ENCODE results near the gene ALG9. TPM values are rescaled to one million over a fixed set of nuclear protein-coding genes. Genes with fewer than 3 reads are reported as not detected.

ALG9 gene
- total and polyA plus RNA-seq, 2 donors (not counting 3 experiments of a cell fraction or from before 2014, with no cell fraction given) = 29.1 to 29.4 TPM

GRCh38 chr11:111762981-111763643, 108.3 kb downstream of the ALG9 start:
- Histone ChIP-seq H3K79me2 (ENCODE audit: control insufficient read depth, insufficient read depth, low read length) (peaks cover 12% of the 10 kb centered on the region), H3K27ac (ENCODE audit: insufficient read depth, low read depth, low read length) (no peak overlapping the region), H4K20me1 (replicated peaks; ENCODE audit: control insufficient read depth, extremely low read depth, insufficient read depth, low read length) (no peaks in the 10 kb centered on the region), H3K27me3 (ENCODE audit: control insufficient read depth in 2 of 2, insufficient read depth in 2 of 2, low read length in 2 of 2) (no peaks in the 10 kb centered on the region), H3K9me1 (replicated peaks; ENCODE audit: control insufficient read depth, extremely low read depth, insufficient read depth, low read length) (no peaks in the 10 kb centered on the region), H3K4me2 (ENCODE audit: insufficient read depth, low read length) (no peak overlapping the region), H3K36me3 (ENCODE audit: control insufficient read depth in 2 of 2, extremely low read depth in 1 of 2, insufficient read depth in 2 of 2, low read length in 2 of 2) (peaks cover 6 to 17% of the 10 kb centered on the region in 2 experiments), H3K9ac (replicated peaks; ENCODE audit: extremely low read depth, insufficient read depth, low read length) (no peak overlapping the region), H3K9me3 (replicated peaks; ENCODE audit: control insufficient read depth, insufficient read depth, low read length) (no peaks in the 10 kb centered on the region), H2AFZ (ENCODE audit: low read depth, low read length) (no peak overlapping the region), H3K4me1 (ENCODE audit: control insufficient read depth, extremely low read depth, insufficient read depth, low read length) (peaks cover 15% of the 10 kb centered on the region), H3K4me3 (replicated peaks in 1 of 3; ENCODE audit: insufficient read depth in 1 of 3, low read depth in 1 of 3, low read length in 3 of 3) (no peak overlapping the region)
- no peak for DNase-seq (ENCODE audit: low read depth, low spot score)
- no peak for FAIRE-seq
- intact Hi-C loops (cut with micrococcal nuclease) (no loop called here), dilution Hi-C loops (cut with MboI; ENCODE audit: extremely low pct_ligation_motif_present, low sequenced_read_pairs) (no loop called here)
- TF ChIP-seq JUN (IDR thresholded peaks at IDR 0.05; ENCODE audit: borderline replicate concordance, insufficient read depth, insufficient read length, low read depth) (no peak), GATA2 (IDR thresholded peaks at IDR 0.05; ENCODE audit: insufficient read depth, insufficient read length, low read depth, low read length) (no peak), POLR2A (IDR thresholded peaks at IDR 0.05; ENCODE audit: low read depth, low read length) (no peak), MAX (IDR thresholded peaks at IDR 0.05; ENCODE audit: insufficient read depth, insufficient read length) (no peak), EZH2 (IDR thresholded peaks at IDR 0.05; ENCODE audit: borderline replicate concordance, low read depth, low read length, severe bottlenecking) (no peak), CTCF (IDR thresholded peaks at IDR 0.05; ENCODE audit: extremely low read depth in 1 of 2, insufficient read depth in 1 of 2, low read depth in 1 of 2, low read length in 2 of 2) (no peak), FOS (IDR thresholded peaks at IDR 0.05; ENCODE audit: borderline replicate concordance, insufficient read depth, low read length) (no peak), POLR2AphosphoS5 (IDR thresholded peaks at IDR 0.05; ENCODE audit: insufficient read depth, low read depth, low read length) (no peak), MYC (IDR thresholded peaks at IDR 0.05; ENCODE audit: low read depth, low read length) (no peak)
- no TSS peak for BruUV-seq (replicated peaks)
- CTCF ChIA-PET = interaction anchor here (0.6 to 6.9 kb wide), 7 partner anchors 10 to 159 kb away, joined by 3 to 82 read pairs (median 3); no protein-coding TSS in a partner anchor
- POLR2A ChIA-PET = no interaction called here

Measured in endothelial cell of umbilical vein (primary cell).